ENCODE results near the gene PTPRK.

- TF ChIP-seq CTCF (conservative IDR thresholded peaks at IDR 0.05 in 1 of 2, IDR thresholded peaks at IDR 0.05 in 1 of 2; ENCODE audit: extremely low read depth in 1 of 2, insufficient read depth in 1 of 2, low read depth in 1 of 2, low read length in 2 of 2), result no peak
- TF ChIP-seq EZH2 (IDR thresholded peaks at IDR 0.05; ENCODE audit: borderline replicate concordance, low read length), result no peak
These were observed 173.3 kb downstream of the PTPRK start for GRCh38 chr6:128347123-128347522.
